ENCODE data around the gene GPANK1. TPM values are rescaled to one million over a fixed set of nuclear protein-coding genes. Genes with fewer than 3 reads are reported as not detected.

Gene GPANK1
- total and polyA plus RNA-seq, 2 donors (not counting 1 experiment from before 2014, with no cell fraction given), result 22.6 to 24.3 TPM

- Histone ChIP-seq H3K4me1 (ENCODE audit: control insufficient read depth in 2 of 2, insufficient read depth in 2 of 2, low read length in 2 of 2) (peaks cover 10 to 16% of the 10 kb centered on the region in 2 donors), H3K27ac (ENCODE audit: low read length in 2 of 2) (no peak overlapping the region), H3K4me3 (ENCODE audit: control extremely low read depth in 1 of 5, extremely low read depth in 1 of 5, insufficient read depth in 1 of 5, low read depth in 2 of 5, low read length in 4 of 5) (no peak overlapping the region), H3K79me2 (ENCODE audit: control insufficient read depth, insufficient read depth, low read length) (no peaks in the 10 kb centered on the region), H3K27me3 (replicated peaks in 1 of 4; ENCODE audit: control extremely low read depth in 1 of 4, control insufficient read depth in 3 of 4, insufficient read depth in 4 of 4, low read length in 3 of 4) (peaks cover 0 to 6% (median 0%) of the 10 kb centered on the region in 4 experiments), H2AFZ (ENCODE audit: insufficient read depth, low read depth, low read length, poor library complexity, severe bottlenecking) (no peak overlapping the region), H3K36me3 (replicated peaks in 1 of 2; ENCODE audit: control extremely low read depth in 1 of 2, control insufficient read depth in 1 of 2, extremely low read depth in 1 of 2, insufficient read depth in 2 of 2, low read length in 1 of 2) (no peaks in the 10 kb centered on the region), H4K20me1 (ENCODE audit: control insufficient read depth, insufficient read depth, low read length, poor library complexity, severe bottlenecking) (no peaks in the 10 kb centered on the region), H3K4me2 (replicated peaks; ENCODE audit: low read depth, low read length, poor library complexity, severe bottlenecking) (no peak overlapping the region), H3K9me3 (ENCODE audit: control extremely low read depth in 1 of 3, control insufficient read depth in 2 of 3, insufficient read depth in 1 of 3, low read length in 2 of 3) (no peaks in the 10 kb centered on the region), H3K9ac (ENCODE audit: low read length) (no peak overlapping the region)
- Mint-ChIP-seq H3K27me3 (peaks cover 3% of the 10 kb centered on the region), H3K4me3 (no peak overlapping the region), H3K27ac (no peak overlapping the region), H3K4me1 (peaks cover 14% of the 10 kb centered on the region), H3K9me3 (ENCODE audit: insufficient read depth) (no peaks in the 10 kb centered on the region)
- ChIA-PET CTCF (interaction anchor here (1.8 to 3.3 kb wide), 2 partner anchors 55 to 100 kb away, joined by 3 to 10 read pairs; no protein-coding TSS in a partner anchor), POLR2A (no interaction called here)
- TF ChIP-seq EZH2 (IDR thresholded peaks at IDR 0.05; ENCODE audit: borderline replicate concordance, insufficient read depth, low read depth, low read length, poor library complexity, severe bottlenecking), result no peak
- TF ChIP-seq, protein P1, sequence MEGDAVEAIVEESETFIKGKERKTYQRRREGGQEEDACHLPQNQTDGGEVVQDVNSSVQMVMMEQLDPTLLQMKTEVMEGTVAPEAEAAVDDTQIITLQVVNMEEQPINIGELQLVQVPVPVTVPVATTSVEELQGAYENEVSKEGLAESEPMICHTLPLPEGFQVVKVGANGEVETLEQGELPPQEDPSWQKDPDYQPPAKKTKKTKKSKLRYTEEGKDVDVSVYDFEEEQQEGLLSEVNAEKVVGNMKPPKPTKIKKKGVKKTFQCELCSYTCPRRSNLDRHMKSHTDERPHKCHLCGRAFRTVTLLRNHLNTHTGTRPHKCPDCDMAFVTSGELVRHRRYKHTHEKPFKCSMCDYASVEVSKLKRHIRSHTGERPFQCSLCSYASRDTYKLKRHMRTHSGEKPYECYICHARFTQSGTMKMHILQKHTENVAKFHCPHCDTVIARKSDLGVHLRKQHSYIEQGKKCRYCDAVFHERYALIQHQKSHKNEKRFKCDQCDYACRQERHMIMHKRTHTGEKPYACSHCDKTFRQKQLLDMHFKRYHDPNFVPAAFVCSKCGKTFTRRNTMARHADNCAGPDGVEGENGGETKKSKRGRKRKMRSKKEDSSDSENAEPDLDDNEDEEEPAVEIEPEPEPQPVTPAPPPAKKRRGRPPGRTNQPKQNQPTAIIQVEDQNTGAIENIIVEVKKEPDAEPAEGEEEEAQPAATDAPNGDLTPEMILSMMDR (IDR thresholded peaks at IDR 0.05), result no peak
- DNase-seq, result no peak
- WGBS (ENCODE audit: insufficient coverage), result 78% methylated on average over 4 of the region's 5 CpGs
- intact Hi-C loops (cut with micrococcal nuclease), result no loop called here
- no peak for ATAC-seq (ENCODE audit: low read depth)
Observed at GRCh38 chr6:31713991-31714684, 49.3 kb upstream of the GPANK1 start.

DNA sequence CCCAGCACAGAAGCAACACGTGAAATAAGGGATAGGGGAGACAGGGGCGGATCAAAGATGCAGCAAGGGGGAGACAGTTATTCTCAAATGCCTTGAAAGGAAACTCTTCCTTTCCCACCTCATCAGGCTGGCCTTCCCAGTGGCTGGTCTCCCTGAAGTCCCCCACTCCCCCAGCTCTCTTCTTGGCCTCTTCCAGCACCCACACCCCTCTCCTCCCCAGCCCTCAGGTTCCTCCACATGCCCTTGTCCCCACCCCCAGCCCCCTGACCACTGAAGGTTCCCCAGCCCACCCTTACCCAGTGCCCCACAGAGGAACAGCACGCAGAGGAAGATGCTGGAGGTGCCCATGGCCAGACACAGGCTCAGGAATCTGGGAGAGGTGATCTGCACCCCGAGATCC is 48.7 kb upstream of the GPANK1 start:
- no peak overlapping the region for H3K4me2 ChIP-seq (replicated peaks; ENCODE audit: low read depth, low read length, poor library complexity, severe bottlenecking)
- no peak overlapping the region for H3K27ac ChIP-seq (ENCODE audit: low read length in 2 of 2)
- WGBS (ENCODE audit: insufficient coverage), result 84% methylated on average over 4 of the region's 4 CpGs
- H3K4me1 ChIP-seq (ENCODE audit: control insufficient read depth in 2 of 2, insufficient read depth in 2 of 2, low read length in 2 of 2), result peaks cover 10 to 16% of the 10 kb centered on the region in 2 donors
- Mint-ChIP-seq H3K9me3 (ENCODE audit: insufficient read depth) (no peaks in the 10 kb centered on the region), H3K4me3 (no peak overlapping the region), H3K27me3 (peaks cover 3% of the 10 kb centered on the region), H3K27ac (no peak overlapping the region), H3K4me1 (peaks cover 14% of the 10 kb centered on the region)
- H3K9ac ChIP-seq (ENCODE audit: low read length), result no peak overlapping the region
- no peaks in the 10 kb centered on the region for H3K79me2 ChIP-seq (ENCODE audit: control insufficient read depth, insufficient read depth, low read length)
- CTCF ChIA-PET, result interaction anchor here (1.8 to 3.3 kb wide), 2 partner anchors 56 to 101 kb away, joined by 3 to 10 read pairs; no protein-coding TSS in a partner anchor
- DNase-seq (no peak), ATAC-seq (ENCODE audit: low read depth) (no peak)
- no peak overlapping the region for H2AFZ ChIP-seq (ENCODE audit: insufficient read depth, low read depth, low read length, poor library complexity, severe bottlenecking)
- no peaks in the 10 kb centered on the region for H3K9me3 ChIP-seq (ENCODE audit: control extremely low read depth in 1 of 3, control insufficient read depth in 2 of 3, insufficient read depth in 1 of 3, low read length in 2 of 3)
- no peak overlapping the region for H3K4me3 ChIP-seq (ENCODE audit: control extremely low read depth in 1 of 5, extremely low read depth in 1 of 5, insufficient read depth in 1 of 5, low read depth in 2 of 5, low read length in 4 of 5)
- no peak for TF ChIP-seq EZH2 (IDR thresholded peaks at IDR 0.05; ENCODE audit: borderline replicate concordance, insufficient read depth, low read depth, low read length, poor library complexity, severe bottlenecking)
- H3K27me3 ChIP-seq (replicated peaks in 1 of 4; ENCODE audit: control extremely low read depth in 1 of 4, control insufficient read depth in 3 of 4, insufficient read depth in 4 of 4, low read length in 3 of 4), result peaks cover 0 to 6% (median 0%) of the 10 kb centered on the region in 4 experiments
- intact Hi-C loops (cut with micrococcal nuclease), result no loop called here
- POLR2A ChIA-PET, result no interaction called here
- H4K20me1 ChIP-seq (ENCODE audit: control insufficient read depth, insufficient read depth, low read length, poor library complexity, severe bottlenecking), result no peaks in the 10 kb centered on the region
- H3K36me3 ChIP-seq (replicated peaks in 1 of 2; ENCODE audit: control extremely low read depth in 1 of 2, control insufficient read depth in 1 of 2, extremely low read depth in 1 of 2, insufficient read depth in 2 of 2, low read length in 1 of 2), result no peaks in the 10 kb centered on the region

Measured in B cell (primary cell).